Loucy (cell line): Measurements from ENCODE around the gene GAGE10.

Source experiments
- EZH2phosphoT487 ChIP-seq: fragments of 200-600 bp; IDR thresholded peaks from 2 replicates; pipeline ENCODE4 v1.6.1; 2018; ENCODE audit warnings: antibody characterized with exemption, mild to moderate bottlenecking, moderate library complexity, borderline replicate concordance
- TF ChIP-seq, protein P1 (sequence below): fragments of 200-600 bp; sonication (generic); conservative IDR thresholded peaks from 2 replicates; pipeline ENCODE4 v1.5.1; 2014; ENCODE audit warnings: mild to moderate bottlenecking, antibody characterized with exemption, low read length

DNA sequence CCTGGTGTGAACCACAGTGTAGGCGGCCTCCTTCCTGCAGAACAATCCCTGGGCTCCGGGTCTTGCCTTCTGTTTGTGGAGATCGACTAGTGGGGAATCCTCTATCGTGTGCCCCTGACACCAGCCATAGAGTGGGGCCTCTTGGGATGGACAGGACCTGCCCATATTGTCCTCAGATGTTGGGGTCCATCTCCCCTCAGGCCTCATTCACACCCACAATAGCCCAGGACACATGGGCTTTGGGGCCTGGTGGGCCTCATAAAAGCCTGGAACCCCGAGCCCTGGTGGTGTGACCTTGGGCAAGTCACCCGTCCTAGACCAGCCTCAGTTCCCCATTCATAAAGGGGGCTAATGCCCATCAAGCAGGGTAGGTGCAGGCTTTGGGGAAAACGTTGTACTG is 13.2 kb upstream of the GAGE10 start:
- TF ChIP-seq, protein P1, sequence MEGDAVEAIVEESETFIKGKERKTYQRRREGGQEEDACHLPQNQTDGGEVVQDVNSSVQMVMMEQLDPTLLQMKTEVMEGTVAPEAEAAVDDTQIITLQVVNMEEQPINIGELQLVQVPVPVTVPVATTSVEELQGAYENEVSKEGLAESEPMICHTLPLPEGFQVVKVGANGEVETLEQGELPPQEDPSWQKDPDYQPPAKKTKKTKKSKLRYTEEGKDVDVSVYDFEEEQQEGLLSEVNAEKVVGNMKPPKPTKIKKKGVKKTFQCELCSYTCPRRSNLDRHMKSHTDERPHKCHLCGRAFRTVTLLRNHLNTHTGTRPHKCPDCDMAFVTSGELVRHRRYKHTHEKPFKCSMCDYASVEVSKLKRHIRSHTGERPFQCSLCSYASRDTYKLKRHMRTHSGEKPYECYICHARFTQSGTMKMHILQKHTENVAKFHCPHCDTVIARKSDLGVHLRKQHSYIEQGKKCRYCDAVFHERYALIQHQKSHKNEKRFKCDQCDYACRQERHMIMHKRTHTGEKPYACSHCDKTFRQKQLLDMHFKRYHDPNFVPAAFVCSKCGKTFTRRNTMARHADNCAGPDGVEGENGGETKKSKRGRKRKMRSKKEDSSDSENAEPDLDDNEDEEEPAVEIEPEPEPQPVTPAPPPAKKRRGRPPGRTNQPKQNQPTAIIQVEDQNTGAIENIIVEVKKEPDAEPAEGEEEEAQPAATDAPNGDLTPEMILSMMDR: no peak
- no peak for TF ChIP-seq EZH2phosphoT487
